HuH-7 (cell line): ENCODE measurements around the gene PATZ1.

ENCODE experiments used
- DNase-seq: peaks from one replicate; pipeline ENCODE4 v3.0.0; 2011; ENCODE audit warnings: low spot score

PATZ1 gene

GRCh38 chr22:31313366-31314147 lies 32.6 kb downstream of the PATZ1 start:
- DNase-seq = peak; percentile 72

- no peak for DNase-seq
Measured at GRCh38 chr22:31308181-31308580, 38.0 kb downstream of the PATZ1 start.

- DNase-seq = no peak
Measured at GRCh38 chr22:31305194-31305593, 41.0 kb downstream of the PATZ1 start.

DNA sequence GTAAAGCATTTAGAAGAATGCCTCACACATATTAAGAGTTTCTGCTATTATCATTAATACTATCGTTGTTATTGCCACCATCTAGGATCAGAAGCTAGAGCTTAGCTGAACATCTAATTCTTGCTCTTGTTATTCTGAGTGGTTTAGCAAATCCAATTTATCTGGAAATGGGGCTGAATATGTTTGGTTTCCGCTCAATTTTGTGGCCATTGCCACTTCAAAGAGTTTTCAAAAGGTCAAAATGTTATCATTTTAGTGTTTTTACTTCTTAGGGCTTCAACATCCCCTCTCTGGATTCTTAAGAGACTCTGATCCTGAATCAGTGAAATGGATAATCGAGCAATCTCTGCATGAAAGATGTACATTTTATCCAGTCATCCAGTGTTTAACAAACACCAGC lies 43.6 kb downstream of the PATZ1 start:
- DNase-seq = no peak

DNA sequence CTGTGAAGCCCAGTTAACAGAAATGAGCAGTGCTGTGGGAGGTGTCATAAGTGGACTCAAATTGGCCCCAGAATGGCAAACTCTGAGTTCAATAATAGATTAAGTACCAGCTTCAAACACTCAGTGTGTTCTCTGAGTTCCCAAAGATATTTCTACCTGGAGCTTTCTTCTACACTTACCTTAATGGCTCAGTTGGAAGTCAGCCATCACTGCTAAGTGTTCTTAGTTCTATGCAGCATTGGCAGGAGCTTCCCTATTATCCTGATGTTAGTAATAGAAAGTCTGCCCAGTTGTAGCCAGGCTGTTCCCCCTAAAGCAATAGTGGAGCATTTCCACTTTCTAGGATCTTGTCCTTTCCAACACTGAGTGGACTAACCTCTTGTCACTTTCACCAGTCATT lies 44.1 kb downstream of the PATZ1 start:
- no peak for DNase-seq

GRCh38 chr22:31300896-31301295 lies 45.2 kb downstream of the PATZ1 start:
- DNase-seq = no peak

DNA sequence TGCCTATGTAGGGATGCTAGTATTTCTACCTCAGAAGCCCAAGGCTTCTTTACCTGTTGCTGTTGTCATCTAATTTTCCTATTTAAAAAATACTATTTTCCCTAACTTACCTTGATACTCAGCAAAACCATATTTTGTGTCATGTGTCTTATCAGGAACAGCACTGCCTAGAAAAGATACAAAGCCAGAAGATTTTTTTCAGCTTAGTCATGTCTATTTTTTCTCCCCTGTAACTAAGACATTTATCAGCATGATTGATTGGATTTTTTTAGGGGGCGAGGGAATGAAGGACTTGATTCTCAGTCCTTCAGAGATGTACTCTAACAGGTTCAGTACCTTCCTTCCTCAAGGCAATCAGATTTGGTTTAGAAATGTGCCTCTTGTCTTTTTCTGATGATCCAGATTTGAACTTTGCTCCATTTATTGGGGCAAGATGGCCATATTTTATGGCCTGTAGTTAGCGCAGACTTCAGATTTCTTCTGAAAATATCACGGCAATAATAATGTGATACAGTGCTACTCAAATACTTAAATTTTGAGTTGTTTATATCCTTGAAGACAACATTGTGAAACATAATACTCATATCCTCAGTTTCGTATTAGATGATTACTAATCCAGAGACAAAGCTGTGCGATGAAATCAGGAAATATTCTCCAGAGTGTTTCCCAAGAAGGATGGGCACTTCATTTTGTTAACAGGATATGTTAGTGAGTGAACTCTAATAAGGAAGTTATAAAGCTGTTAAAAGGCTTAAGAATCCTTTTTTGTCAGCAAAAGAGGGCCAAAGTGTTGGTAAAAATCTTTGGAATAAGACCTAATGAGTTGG lies 50.1 kb downstream of the PATZ1 start:
- no peak for DNase-seq

GRCh38 chr22:31295360-31295759 lies 50.8 kb downstream of the PATZ1 start:
- DNase-seq = no peak

DNA sequence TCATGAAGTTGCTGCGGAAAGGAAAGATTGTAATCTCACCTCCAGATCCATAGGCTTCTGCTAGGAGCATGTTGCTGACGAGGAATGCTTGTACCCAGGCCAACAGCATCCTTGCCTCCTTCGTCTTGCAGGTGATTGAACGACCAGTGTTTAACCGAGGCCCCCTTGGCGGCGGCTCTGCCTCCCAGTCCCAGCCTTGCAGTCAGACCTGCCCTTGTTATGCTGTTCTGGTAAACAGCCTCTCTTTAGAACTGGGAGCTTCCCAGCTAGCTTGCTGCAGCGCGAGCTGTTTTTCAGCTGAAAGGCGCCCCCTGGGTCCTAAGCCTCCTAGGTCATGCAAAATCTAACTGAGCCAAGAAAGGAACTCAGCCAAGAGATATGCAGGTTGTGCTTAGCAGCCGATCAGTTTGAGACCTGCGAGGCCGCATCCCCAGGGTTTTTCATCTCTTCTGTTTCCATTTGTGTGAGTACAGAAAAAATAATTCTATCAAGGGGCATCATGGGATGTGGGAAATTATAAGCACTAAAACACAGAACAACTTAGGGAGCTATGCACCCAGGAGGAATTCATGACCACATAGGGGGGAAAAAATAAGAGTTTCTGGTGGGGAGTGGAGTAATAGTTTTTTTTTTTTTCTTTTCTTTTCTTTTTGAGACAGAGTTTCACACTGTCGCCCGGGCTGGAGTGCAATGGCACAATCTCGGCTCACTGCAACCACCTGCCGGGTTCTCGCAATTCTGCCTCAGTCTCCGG lies 53.7 kb downstream of the PATZ1 start, which contains the start of gene PIK3IP1:
Gene PIK3IP1, minus strand, starts transcription at position 253 of the 754 bp plus-strand sequence. Its CDS starts 144 bp downstream, at position 109.
- DNase-seq = peak; percentile 88

DNA sequence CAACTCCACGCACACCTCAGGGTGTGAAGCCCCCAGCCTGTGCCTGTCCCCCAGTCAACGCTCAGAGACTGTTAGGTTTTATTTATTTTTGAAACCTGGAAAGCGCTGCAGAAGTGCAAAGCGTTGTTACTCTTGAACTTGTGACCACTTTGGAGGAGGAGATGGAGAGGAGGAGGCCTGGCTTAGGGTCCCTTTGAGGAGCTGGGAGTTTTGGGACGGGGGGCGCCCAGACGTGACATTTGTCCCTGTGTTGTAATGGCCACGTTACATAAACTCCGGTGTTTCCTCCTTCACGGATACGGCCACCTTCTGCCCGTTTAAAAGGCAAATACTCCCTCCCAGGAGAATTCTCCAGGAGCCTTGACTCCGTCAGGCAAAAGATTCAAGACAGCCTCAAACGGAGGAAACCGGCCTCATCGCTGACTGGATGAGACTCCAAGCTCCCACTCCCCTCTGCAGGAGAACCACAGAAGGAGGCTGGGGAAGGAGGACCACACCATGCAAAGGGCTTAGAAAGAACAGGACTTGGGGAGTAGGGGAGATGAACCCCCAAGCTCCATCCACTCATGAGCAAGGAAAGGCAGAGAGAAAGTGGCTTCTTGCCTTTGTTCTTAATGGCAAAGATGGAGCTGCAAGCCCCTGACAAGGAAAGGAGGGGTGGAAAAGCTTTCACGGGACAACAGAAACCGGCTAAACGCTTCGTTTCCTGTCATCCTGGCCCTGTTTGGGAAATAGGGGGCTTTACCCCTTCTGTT lies 54.5 kb downstream of the PATZ1 start:
- DNase-seq = no peak

GRCh38 chr22:31290494-31291471 lies 55.4 kb downstream of the PATZ1 start:
- peak; percentile 97 for DNase-seq

GRCh38 chr22:31289344-31289743 lies 56.8 kb downstream of the PATZ1 start:
- no peak for DNase-seq

GRCh38 chr22:31288496-31289240 lies 57.5 kb downstream of the PATZ1 start:
- DNase-seq = no peak

GRCh38 chr22:31287818-31288495 lies 58.2 kb downstream of the PATZ1 start:
- DNase-seq = no peak

DNA sequence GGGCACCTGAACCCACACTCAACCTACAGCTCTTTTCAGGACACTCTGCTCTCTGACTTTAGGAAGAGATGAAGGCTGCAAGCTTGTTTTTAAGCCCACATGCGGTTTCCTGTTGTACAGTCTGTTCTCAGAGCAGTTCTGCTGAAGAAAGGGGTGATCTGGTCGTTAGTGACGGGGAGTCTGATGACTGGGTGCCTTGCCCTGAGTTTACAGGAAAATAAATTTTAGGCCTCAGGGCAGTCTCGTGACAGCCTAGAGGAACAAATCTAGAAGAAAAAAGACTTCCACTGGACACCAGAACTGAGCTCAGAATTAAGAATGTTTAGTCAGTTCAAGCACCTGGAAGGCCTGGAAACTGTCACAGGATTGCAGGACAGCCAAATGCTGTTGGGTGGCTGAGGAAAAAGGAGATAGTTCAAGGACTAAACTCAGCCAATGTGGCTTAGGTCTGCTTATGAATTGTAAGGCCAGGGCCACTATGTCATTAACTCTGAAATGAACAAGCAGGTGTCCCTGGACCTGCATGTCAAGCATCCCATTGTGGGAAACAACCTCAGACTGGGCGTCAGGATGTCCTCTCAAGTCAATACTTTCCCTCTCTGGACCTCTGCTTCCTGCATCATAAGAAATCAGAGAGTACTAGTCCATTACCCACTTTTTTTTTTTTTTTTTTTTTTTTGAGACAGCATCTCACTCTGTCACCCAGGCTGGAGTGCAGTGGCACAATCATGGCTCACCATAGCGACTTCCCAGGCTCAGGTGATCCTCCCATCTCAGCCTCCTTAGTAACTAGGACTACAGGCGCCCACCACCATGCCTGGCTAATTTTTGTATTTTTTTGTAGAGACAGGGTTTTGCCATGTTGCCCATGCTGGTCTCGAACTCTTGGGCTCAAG lies 59.5 kb downstream of the PATZ1 start:
- no peak for DNase-seq

GRCh38 chr22:31284281-31285155 lies 61.6 kb downstream of the PATZ1 start:
- DNase-seq = no peak
